CD14-positive monocyte (primary cell): ENCODE measurements around the gene GOLGA8F. TPM values are rescaled to one million over a fixed set of nuclear protein-coding genes. Genes with fewer than 3 reads are reported as not detected.

Experiments used
- polyA plus RNA-seq, 3 donors: library from polyadenylated mRNA; depleted of rRNA in 1 of 3; unstranded in 2 of 3; stranded (reverse) in 1 of 3; fragments of 300-500 nt in 2 of 3; fragments of >200 nt in 1 of 3; fragmentation: Illumina TruSeq in 2 of 3; gene quantifications; 1 replicate in 2 of 3; 2 replicates in 1 of 3; pipeline ENCODE4 v1.2.3, GENCODE V29; 2012 to 2021
- small RNA-seq: library from RNA; depleted of rRNA; stranded (forward); fragments of <200 nt; gene quantifications from one replicate; pipeline ENCODE3, GENCODE V24; 2012; ENCODE audit warnings: low read depth; ENCODE audit not compliant: insufficient read length

GOLGA8F gene
- polyA plus RNA-seq, 3 donors: not detected

Small RNAs within 50 kb of the gene (small RNA-seq; reads per million reads assigned to genes)
- gene AC091304.5 (not detected), gene AC091304.6 (not detected), gene AC091304.9 (not detected), gene MIR4509-2 (not detected), gene RN7SL238P (not detected)

Other genes with a start within 250 kb of the GOLGA8F start
- gene HERC2, start 56.5 kb upstream of the GOLGA8F start, polyA plus RNA-seq: 1 to 10 TPM; 3.1 to 9.0 (median 4.7) TPM
- gene GOLGA6L24, start 20.6 kb upstream of the GOLGA8F start, polyA plus RNA-seq: not detected
- gene GOLGA8G, start 154.3 kb downstream of the GOLGA8F start, polyA plus RNA-seq: not detected
- not detected for gene GOLGA6L25, start 174.9 kb downstream of the GOLGA8F start, polyA plus RNA-seq